Astrocyte of the cerebellum (primary cell): ENCODE data around the gene FRG1.
"Not testable (repeated sequence)": the region's sequence is repeated elsewhere in the genome, so short reads cannot be mapped to it uniquely, and the experiment has no call there.

ENCODE experiments used
- DNase-seq: peaks from one replicate; pipeline ENCODE4 v3.0.0-alpha.2; 2011; ENCODE audit warnings: low read depth
- H3K4me3 ChIP-seq: 2 replicates; pipeline ENCODE4 v1.5.1; 2011; ENCODE audit warnings: mild to moderate bottlenecking, low read depth, low read length, moderate library complexity
- in situ Hi-C: cut with HindIII; loops from 2 replicates; pipeline ENCODE4 v1.10.0; 2017; ENCODE audit warnings: low sequenced_read_pairs
- TF ChIP-seq, protein P1 (sequence below): IDR thresholded peaks from 2 replicates; pipeline ENCODE4 v1.5.1; 2012; ENCODE audit warnings: low read length, low read depth, moderate library complexity, mild to moderate bottlenecking; ENCODE audit errors: missing control alignments

FRG1 gene

DNA sequence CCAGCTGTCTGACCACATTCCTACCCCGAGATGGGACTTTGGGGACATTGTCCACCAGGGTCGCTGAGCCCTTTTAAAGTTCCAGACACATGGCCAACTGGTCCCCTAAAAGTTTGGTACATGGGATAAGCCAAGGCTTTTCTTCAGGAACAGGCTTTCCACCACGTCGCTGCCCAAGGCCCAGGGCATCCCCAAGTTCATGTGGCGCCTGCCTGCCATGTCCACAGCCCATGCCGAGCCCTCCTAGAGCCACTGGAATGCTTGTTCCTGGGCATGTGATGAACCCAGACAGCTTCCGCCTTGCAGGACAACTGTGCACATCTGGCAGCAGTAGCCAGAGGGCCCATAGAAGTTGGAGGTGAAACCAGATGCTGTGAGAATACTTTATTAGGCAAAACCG, 41.3 kb downstream of the FRG1 start:
- TF ChIP-seq, protein P1, sequence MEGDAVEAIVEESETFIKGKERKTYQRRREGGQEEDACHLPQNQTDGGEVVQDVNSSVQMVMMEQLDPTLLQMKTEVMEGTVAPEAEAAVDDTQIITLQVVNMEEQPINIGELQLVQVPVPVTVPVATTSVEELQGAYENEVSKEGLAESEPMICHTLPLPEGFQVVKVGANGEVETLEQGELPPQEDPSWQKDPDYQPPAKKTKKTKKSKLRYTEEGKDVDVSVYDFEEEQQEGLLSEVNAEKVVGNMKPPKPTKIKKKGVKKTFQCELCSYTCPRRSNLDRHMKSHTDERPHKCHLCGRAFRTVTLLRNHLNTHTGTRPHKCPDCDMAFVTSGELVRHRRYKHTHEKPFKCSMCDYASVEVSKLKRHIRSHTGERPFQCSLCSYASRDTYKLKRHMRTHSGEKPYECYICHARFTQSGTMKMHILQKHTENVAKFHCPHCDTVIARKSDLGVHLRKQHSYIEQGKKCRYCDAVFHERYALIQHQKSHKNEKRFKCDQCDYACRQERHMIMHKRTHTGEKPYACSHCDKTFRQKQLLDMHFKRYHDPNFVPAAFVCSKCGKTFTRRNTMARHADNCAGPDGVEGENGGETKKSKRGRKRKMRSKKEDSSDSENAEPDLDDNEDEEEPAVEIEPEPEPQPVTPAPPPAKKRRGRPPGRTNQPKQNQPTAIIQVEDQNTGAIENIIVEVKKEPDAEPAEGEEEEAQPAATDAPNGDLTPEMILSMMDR = no peak
- in situ Hi-C loops = no loop called here
- DNase-seq = no peak
- H3K4me3 ChIP-seq = no peak overlapping the region

DNA sequence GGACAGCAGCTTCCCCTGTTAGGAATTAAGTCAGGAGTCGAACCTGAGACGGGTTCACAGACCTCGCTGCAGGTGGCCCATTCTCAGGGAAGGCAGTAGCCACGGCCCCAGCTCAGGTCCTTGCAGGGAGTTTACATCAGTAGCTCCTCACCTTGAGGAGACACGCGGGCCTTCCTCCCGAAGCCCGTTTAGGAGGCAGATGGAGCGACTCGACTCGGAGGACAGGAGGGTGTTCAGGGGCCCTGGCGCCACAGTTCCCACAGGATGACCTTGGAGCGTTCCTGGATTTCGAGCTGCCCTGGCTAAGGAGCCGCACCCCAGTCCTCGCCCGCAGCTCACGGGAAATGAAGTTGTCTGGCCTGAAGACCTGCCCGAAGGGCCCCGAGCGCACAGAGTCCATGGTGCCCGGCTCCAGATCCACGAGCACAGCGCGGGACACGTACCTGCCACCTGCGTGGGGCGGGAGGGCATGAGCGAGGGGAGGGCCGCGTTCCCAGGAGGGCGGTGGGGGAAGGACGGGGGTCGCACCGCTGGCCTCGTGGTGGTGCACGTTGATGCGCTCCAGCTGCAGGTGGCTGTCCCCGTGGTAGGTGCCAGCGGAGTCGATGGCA, 43.3 kb downstream of the FRG1 start:
- H3K4me3 ChIP-seq, in situ Hi-C loops, DNase-seq: not testable (repeated sequence)

DNA sequence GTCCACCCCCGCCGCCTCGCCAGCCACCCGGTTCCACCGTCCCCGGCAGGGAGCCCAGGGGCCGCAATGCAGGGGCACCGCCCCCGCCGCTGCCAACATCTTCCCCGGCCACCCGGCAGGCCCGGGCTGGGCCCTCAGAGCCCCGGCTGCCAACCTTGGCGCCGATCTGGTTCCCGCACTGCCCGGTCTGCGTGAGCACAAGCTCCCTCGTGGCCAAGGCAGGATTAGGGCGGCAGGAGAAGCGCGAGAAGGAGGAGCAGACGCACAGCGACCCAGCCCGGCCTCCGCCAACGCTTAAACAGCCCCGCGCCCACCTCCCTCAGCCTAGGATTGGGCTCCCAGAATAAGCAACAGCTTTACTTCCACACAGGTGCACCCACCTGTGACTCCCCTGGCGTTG, 44.0 kb downstream of the FRG1 start:
- DNase-seq, in situ Hi-C loops, H3K4me3 ChIP-seq: not testable (repeated sequence)

DNA sequence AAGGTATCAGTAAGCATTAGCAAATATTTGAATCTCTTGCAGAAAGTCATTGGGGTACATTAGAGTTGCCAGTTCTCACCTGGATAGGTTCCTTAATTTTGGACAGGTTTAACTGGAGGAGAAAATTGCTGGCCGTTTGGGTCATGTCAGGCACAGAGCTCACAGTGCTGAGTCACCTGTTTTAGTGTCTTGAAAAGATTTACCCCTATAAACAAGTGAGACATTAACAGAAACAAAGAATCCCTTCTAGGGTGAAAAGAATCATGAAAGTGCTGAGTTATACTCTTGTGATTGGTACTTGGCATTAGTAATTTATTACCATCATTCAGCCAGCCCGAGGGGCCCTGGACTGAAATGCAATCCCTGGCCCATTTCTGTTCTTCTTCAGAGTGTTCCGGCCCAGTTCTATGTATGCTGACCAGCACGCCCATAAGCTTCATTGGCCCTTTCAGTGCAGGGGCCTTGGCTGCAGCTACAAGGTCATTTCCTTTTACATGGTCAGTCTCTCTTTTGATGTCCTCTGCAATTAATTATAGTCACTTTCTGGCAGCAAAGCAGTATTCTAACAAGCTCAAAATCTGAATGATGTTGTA, 45.1 kb downstream of the FRG1 start:
- in situ Hi-C loops, H3K4me3 ChIP-seq, DNase-seq: not testable (repeated sequence)

DNA sequence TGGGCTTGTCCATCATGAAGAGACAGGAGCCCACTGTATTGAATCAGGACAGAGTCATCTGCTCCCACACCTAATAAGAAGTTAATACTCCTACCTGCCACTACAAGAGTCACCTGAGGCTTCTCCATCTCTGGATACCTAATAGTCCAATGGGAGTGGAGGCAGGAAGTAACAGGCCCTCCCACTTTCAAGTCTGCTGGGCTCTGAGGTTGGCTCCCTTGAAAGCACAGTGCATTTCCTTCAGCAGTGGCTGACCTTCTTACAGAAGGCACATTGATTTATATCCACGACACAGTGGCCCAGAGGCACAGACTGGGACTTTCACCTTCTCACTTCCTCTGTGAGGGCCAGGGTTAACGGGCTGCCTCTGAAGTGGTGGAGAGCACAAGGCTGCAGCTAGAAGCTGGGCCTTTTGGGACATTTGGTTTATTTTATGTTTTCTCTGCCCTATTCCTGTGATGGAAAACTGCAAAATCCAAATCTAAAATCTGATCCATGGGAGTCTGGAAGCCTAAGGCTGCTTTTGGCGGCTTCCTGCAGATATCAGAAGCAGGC, 48.3 kb downstream of the FRG1 start:
- in situ Hi-C loops = no loop called here
- TF ChIP-seq, protein P1 = no peak

DNA sequence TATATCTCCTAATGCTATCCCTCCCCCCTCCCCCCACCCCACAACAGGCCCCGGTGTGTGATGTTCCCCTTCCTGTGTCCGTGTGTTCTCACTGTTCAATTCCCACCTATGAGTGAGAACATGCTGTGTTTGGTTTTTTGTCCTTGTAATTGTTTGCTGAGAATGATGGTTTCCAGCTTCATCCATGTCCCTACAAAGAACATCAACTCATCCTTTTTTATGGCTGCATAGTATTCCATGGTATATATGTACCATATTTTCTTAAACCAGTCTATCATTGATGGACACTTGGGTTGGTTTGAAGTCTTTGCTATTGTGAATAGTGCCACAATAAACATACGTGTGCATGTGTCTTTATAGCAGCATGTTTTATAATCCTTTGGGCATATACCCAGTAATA, 49.3 kb downstream of the FRG1 start:
- H3K4me3 ChIP-seq, DNase-seq, in situ Hi-C loops: not testable (repeated sequence)

More for the DNA sequence above, 48.3 kb downstream of the FRG1 start:
- DNase-seq = no peak
- no peak overlapping the region for H3K4me3 ChIP-seq
